ENCODE results near the gene KCNE3. TPM values are rescaled to one million over a fixed set of nuclear protein-coding genes. Genes with fewer than 3 reads are reported as not detected.

The KCNE3 gene
- total RNA-seq, 6 experiments from 2014 or later: 0.09 TPM; not detected in 5

DNA sequence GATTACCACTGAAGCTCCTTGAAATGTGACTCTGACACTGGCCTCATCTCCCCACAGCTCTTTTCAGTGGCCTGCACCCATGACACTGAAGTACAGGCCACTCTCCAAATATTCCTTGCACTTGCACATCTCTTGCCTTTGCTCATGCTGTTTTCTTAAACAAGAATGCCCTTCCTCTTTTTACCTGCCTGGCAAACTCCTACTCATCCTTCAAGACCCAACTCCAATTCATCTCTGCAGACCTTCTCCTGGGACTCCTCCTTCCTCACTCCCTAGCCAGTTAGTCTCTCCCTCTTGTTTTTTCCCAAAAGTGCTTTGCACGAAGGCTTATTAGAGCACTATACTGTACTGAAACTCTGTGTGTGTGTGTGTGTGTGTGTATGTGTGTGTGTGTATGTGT lies 2.6 kb downstream of the KCNE3 start:
- H3K4me3 Mint-ChIP-seq: no peak overlapping the region
- H3K4me1 Mint-ChIP-seq (ENCODE audit: low read depth): no peaks in the 10 kb centered on the region
- H3K9me3 Mint-ChIP-seq: no peaks in the 10 kb centered on the region
- peaks cover 29% of the 10 kb centered on the region for H3K27me3 Mint-ChIP-seq (ENCODE audit: insufficient read depth)
- no peak for DNase-seq
- H3K36me3 Mint-ChIP-seq (ENCODE audit: low read depth): no peaks in the 10 kb centered on the region
- TF ChIP-seq, protein P1, sequence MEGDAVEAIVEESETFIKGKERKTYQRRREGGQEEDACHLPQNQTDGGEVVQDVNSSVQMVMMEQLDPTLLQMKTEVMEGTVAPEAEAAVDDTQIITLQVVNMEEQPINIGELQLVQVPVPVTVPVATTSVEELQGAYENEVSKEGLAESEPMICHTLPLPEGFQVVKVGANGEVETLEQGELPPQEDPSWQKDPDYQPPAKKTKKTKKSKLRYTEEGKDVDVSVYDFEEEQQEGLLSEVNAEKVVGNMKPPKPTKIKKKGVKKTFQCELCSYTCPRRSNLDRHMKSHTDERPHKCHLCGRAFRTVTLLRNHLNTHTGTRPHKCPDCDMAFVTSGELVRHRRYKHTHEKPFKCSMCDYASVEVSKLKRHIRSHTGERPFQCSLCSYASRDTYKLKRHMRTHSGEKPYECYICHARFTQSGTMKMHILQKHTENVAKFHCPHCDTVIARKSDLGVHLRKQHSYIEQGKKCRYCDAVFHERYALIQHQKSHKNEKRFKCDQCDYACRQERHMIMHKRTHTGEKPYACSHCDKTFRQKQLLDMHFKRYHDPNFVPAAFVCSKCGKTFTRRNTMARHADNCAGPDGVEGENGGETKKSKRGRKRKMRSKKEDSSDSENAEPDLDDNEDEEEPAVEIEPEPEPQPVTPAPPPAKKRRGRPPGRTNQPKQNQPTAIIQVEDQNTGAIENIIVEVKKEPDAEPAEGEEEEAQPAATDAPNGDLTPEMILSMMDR (IDR thresholded peaks at IDR 0.05): no peak
- H3K27ac Mint-ChIP-seq: no peak overlapping the region

DNA sequence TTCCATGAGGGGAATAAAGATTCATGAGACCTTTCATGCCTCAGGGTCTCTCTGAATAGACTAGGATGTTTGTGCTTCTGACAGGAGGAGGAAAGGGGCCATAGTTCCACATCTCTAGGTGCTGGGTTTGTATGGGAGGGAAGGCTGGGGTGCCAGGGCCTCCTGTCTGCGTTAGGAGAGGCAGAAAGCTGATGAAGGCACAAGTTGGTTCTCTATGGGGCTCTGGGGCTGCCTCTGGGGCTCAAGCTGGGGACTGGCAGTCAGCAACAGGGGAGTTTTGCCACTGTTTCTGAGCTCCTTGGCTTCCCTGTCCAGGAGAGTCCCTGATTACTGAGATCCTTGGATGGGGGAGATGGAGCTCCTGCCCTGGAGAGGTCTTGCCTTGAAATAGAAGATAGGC lies 4.1 kb downstream of the KCNE3 start:
- Mint-ChIP-seq H3K4me1 (ENCODE audit: low read depth) (no peaks in the 10 kb centered on the region), H3K4me3 (no peak overlapping the region), H3K27me3 (ENCODE audit: insufficient read depth) (peaks cover 27% of the 10 kb centered on the region), H3K36me3 (ENCODE audit: low read depth) (no peaks in the 10 kb centered on the region), H3K9me3 (no peaks in the 10 kb centered on the region), H3K27ac (no peak overlapping the region)
- no peak for DNase-seq
- TF ChIP-seq, protein P1 (IDR thresholded peaks at IDR 0.05): no peak

DNA sequence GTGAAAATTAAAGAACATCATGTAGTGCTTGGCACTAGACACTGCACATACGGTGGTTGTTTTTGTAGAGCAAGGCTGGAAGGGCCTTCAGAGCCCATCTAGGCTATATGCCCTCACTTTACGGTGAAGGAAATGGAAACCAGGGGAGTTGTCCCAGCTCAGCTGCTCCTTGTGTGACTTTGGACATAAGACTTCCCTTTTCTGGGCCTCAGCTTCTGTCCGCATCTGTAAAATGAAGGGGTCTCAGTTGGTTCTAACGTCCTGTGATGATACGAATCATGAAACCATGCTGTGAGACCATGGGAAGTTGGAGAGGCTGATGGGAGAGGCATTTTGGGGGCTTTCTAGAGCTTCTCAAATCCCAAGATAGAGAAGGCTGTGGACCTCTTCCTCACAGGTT lies 4.7 kb downstream of the KCNE3 start:
- Mint-ChIP-seq H3K27me3 (ENCODE audit: insufficient read depth) (peaks cover 21% of the 10 kb centered on the region), H3K36me3 (ENCODE audit: low read depth) (no peaks in the 10 kb centered on the region), H3K4me3 (no peak overlapping the region), H3K9me3 (no peaks in the 10 kb centered on the region), H3K27ac (no peak overlapping the region), H3K4me1 (ENCODE audit: low read depth) (no peaks in the 10 kb centered on the region)
- no peak for DNase-seq
- TF ChIP-seq, protein P1 (IDR thresholded peaks at IDR 0.05): no peak

DNA sequence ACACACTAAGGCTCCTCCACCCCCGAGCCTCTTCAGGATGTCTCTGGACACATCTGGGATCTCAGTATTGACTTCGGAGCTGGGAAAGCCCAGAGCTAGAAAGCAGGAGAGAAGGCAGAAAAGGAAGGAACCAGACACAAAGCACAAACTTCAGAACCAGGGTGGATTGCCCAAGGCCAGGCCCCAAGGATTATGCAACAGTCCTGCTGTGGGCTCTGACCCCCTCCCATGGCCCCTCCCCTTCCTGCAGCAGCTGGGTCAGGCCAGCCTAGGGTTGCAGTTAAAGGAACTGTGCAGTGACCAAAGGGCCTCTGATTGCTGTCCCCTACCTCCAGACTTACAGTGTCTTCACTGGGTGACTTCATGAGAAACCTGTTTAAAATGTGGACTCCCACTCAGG lies 5.3 kb downstream of the KCNE3 start:
- H3K4me3 Mint-ChIP-seq: no peak overlapping the region
- H3K27me3 Mint-ChIP-seq (ENCODE audit: insufficient read depth): peaks cover 21% of the 10 kb centered on the region

DNA sequence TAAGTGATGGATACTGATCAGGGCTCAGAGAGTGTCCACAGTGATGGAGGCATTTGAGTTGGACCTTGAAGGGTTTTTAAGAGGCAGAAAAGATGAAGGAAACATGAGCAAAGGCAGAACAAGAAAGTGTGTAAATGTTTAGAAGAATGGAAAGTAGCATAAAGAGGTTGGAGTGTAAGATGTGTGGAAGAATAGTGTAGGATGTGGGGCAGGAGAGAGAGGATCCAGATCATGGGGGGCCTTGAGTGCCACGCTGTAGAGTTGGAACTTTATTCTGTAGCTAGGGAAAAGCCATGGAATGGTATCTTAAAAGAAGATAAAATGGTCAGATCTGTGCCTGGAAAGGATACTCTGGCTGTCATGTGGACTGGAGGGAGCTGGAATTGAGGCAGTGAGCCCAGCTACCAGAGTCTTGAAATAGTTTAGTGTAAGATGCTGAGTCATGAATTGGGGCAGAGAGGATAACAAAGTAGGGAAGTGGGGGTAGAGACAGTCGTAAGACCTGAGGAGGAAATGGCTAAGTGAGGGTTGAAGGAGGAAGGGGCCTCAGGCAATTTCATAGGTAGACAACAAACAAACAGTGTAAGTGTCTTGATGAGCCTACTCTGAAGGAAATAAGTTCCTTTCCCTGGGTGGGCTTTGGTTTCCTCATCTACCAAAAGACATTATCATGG lies 6.7 kb downstream of the KCNE3 start:
- Mint-ChIP-seq H3K36me3 (ENCODE audit: low read depth) (no peaks in the 10 kb centered on the region), H3K4me1 (ENCODE audit: low read depth) (no peaks in the 10 kb centered on the region), H3K27ac (no peak overlapping the region), H3K27me3 (ENCODE audit: insufficient read depth) (peaks cover 9% of the 10 kb centered on the region), H3K4me3 (no peak overlapping the region), H3K9me3 (no peaks in the 10 kb centered on the region)
- TF ChIP-seq, protein P1 (IDR thresholded peaks at IDR 0.05): no peak
- peak; percentile 16 for DNase-seq

More for the DNA sequence above, 5.3 kb downstream of the KCNE3 start:
- Mint-ChIP-seq H3K9me3 (no peaks in the 10 kb centered on the region), H3K36me3 (ENCODE audit: low read depth) (no peaks in the 10 kb centered on the region), H3K4me1 (ENCODE audit: low read depth) (no peaks in the 10 kb centered on the region), H3K27ac (no peak overlapping the region)
- TF ChIP-seq, protein P1 (IDR thresholded peaks at IDR 0.05): no peak
- DNase-seq: no peak
